ENCODE results near the gene NRROS. TPM values are rescaled to one million over a fixed set of nuclear protein-coding genes. Genes with fewer than 3 reads are reported as not detected.

NRROS gene
- total RNA-seq, 1 donor from 2014 or later, result 10.0 TPM

- ATAC-seq, result no peak
- intact Hi-C loops (cut with DNase I), result no loop called here
- no peak for DNase-seq (ENCODE audit: low spot score)
Observed at GRCh38 chr3:196706731-196707130, 67.2 kb downstream of the NRROS start.

GRCh38 chr3:196707566-196707965, 68.1 kb downstream of the NRROS start:
- intact Hi-C loops (cut with DNase I), result no loop called here
- ATAC-seq (no peak), DNase-seq (ENCODE audit: low spot score) (no peak)

GRCh38 chr3:196708467-196708866, 69.0 kb downstream of the NRROS start:
- intact Hi-C loops (cut with DNase I), result no loop called here
- DNase-seq (ENCODE audit: low spot score) (no peak), ATAC-seq (no peak)

Other genes with a start within 250 kb of the NRROS start
- gene UBXN7, start 207.3 kb upstream of the NRROS start, total RNA-seq, result 78.7 TPM
- 31.6 TPM for gene RNF168, start 135.9 kb upstream of the NRROS start, total RNA-seq
- not detected for gene SMCO1, start 124.3 kb upstream of the NRROS start, total RNA-seq
- 13.5 TPM for gene WDR53, start 71.1 kb upstream of the NRROS start, total RNA-seq
- gene FBXO45, start 71.0 kb upstream of the NRROS start, total RNA-seq, result 8.7 TPM
- 1.7 TPM for gene CEP19, start 72.6 kb downstream of the NRROS start, total RNA-seq
- gene PIGX, start 72.7 kb downstream of the NRROS start, total RNA-seq, result 18.4 TPM
- gene PAK2, start 100.2 kb downstream of the NRROS start, total RNA-seq, result 60.8 TPM
- 50.3 TPM for gene SENP5, start 228.2 kb downstream of the NRROS start, total RNA-seq